ENCODE results near the gene EFCC1.
A peak's percentile ranks its signal among the peaks of the same experiment; 100 is the strongest.

Gene EFCC1

GRCh38 chr3:129013491-129013891 is 12.4 kb downstream of the EFCC1 start:
- DNase-seq (ENCODE audit: extremely low read depth, insufficient read length): no peak
- Histone ChIP-seq H3K4me3 (replicated peaks; ENCODE audit: low read depth, low read length) (no peak overlapping the region), H3K36me3 (ENCODE audit: control insufficient read depth, insufficient read depth, low read length) (no peaks in the 10 kb centered on the region), H3K27me3 (replicated peaks; ENCODE audit: control insufficient read depth, insufficient read depth, low read length) (no peaks in the 10 kb centered on the region)
- TF ChIP-seq CTCF (IDR thresholded peaks at IDR 0.05; ENCODE audit: insufficient read depth, low read length, poor library complexity, severe bottlenecking): no peak

- no peak for DNase-seq (ENCODE audit: extremely low read depth, insufficient read length)
- no peaks in the 10 kb centered on the region for H3K27me3 ChIP-seq (replicated peaks; ENCODE audit: control insufficient read depth, insufficient read depth, low read length)
- TF ChIP-seq CTCF (IDR thresholded peaks at IDR 0.05; ENCODE audit: insufficient read depth, low read length, poor library complexity, severe bottlenecking): no peak
- no peaks in the 10 kb centered on the region for H3K36me3 ChIP-seq (ENCODE audit: control insufficient read depth, insufficient read depth, low read length)
- H3K4me3 ChIP-seq (replicated peaks; ENCODE audit: low read depth, low read length): no peak overlapping the region
Observed at GRCh38 chr3:129014148-129014547, 13.0 kb downstream of the EFCC1 start.

- H3K36me3 ChIP-seq (ENCODE audit: control insufficient read depth, insufficient read depth, low read length): no peaks in the 10 kb centered on the region
- no peak overlapping the region for H3K4me3 ChIP-seq (replicated peaks; ENCODE audit: low read depth, low read length)
- H3K27me3 ChIP-seq (replicated peaks; ENCODE audit: control insufficient read depth, insufficient read depth, low read length): no peaks in the 10 kb centered on the region
- DNase-seq (ENCODE audit: extremely low read depth, insufficient read length): no peak
- TF ChIP-seq CTCF (IDR thresholded peaks at IDR 0.05; ENCODE audit: insufficient read depth, low read length, poor library complexity, severe bottlenecking): no peak
Observed at GRCh38 chr3:129014793-129015345, 13.8 kb downstream of the EFCC1 start.

GRCh38 chr3:129015388-129016105 is 14.4 kb downstream of the EFCC1 start:
- DNase-seq (ENCODE audit: extremely low read depth, insufficient read length): no peak
- H3K4me3 ChIP-seq (replicated peaks; ENCODE audit: low read depth, low read length): no peak overlapping the region
- TF ChIP-seq CTCF (IDR thresholded peaks at IDR 0.05; ENCODE audit: insufficient read depth, low read length, poor library complexity, severe bottlenecking): no peak

GRCh38 chr3:129016356-129016719 is 15.2 kb downstream of the EFCC1 start:
- TF ChIP-seq CTCF (IDR thresholded peaks at IDR 0.05; ENCODE audit: insufficient read depth, low read length, poor library complexity, severe bottlenecking): peak; percentile 25
- H3K4me3 ChIP-seq (replicated peaks; ENCODE audit: low read depth, low read length): no peak overlapping the region
- no peaks in the 10 kb centered on the region for H3K27me3 ChIP-seq (replicated peaks; ENCODE audit: control insufficient read depth, insufficient read depth, low read length)
- DNase-seq (ENCODE audit: extremely low read depth, insufficient read length): no peak
- no peaks in the 10 kb centered on the region for H3K36me3 ChIP-seq (ENCODE audit: control insufficient read depth, insufficient read depth, low read length)

More at GRCh38 chr3:129015388-129016105, 14.4 kb downstream of the EFCC1 start:
- no peaks in the 10 kb centered on the region for H3K36me3 ChIP-seq (ENCODE audit: control insufficient read depth, insufficient read depth, low read length)
- H3K27me3 ChIP-seq (replicated peaks; ENCODE audit: control insufficient read depth, insufficient read depth, low read length): no peaks in the 10 kb centered on the region

All from GM06990 (cell line).